ENCODE results near the gene SLC44A4.

- TF ChIP-seq, protein P1, sequence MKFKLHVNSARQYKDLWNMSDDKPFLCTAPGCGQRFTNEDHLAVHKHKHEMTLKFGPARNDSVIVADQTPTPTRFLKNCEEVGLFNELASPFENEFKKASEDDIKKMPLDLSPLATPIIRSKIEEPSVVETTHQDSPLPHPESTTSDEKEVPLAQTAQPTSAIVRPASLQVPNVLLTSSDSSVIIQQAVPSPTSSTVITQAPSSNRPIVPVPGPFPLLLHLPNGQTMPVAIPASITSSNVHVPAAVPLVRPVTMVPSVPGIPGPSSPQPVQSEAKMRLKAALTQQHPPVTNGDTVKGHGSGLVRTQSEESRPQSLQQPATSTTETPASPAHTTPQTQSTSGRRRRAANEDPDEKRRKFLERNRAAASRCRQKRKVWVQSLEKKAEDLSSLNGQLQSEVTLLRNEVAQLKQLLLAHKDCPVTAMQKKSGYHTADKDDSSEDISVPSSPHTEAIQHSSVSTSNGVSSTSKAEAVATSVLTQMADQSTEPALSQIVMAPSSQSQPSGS (IDR thresholded peaks at IDR 0.05; ENCODE audit: low read length) = no peak
- TF ChIP-seq ZNF274 (IDR thresholded peaks at IDR 0.05; ENCODE audit: borderline replicate concordance, extremely low read depth, low read length) (no peak), SP1 (IDR thresholded peaks at IDR 0.05; ENCODE audit: low read depth, low read length) (no peak), EZH2 (IDR thresholded peaks at IDR 0.05; ENCODE audit: low read depth, low read length, severe bottlenecking) (no peak), RXRA (IDR thresholded peaks at IDR 0.05; ENCODE audit: insufficient read depth, low read depth, low read length) (no peak), JUN (IDR thresholded peaks at IDR 0.05; ENCODE audit: low read depth, low read length) (no peak), KDM1A (IDR thresholded peaks at IDR 0.05; ENCODE audit: borderline replicate concordance, low read length) (no peak), YY1 (IDR thresholded peaks at IDR 0.05; ENCODE audit: low read depth, low read length) (no peak), JUND (IDR thresholded peaks at IDR 0.05; ENCODE audit: low read length) (no peak), GABPA (IDR thresholded peaks at IDR 0.05; ENCODE audit: borderline replicate concordance, insufficient read depth, low read length) (no peak), ATF3 (IDR thresholded peaks at IDR 0.05; ENCODE audit: insufficient read depth, low read depth, low read length) (no peak), POLR2AphosphoS5 (IDR thresholded peaks at IDR 0.05; ENCODE audit: low read depth, low read length) (no peak), EP300 (IDR thresholded peaks at IDR 0.05; ENCODE audit: borderline replicate concordance in 1 of 2, low read depth in 2 of 2, low read length in 2 of 2) (no peak)
- TF ChIP-seq, protein P2, sequence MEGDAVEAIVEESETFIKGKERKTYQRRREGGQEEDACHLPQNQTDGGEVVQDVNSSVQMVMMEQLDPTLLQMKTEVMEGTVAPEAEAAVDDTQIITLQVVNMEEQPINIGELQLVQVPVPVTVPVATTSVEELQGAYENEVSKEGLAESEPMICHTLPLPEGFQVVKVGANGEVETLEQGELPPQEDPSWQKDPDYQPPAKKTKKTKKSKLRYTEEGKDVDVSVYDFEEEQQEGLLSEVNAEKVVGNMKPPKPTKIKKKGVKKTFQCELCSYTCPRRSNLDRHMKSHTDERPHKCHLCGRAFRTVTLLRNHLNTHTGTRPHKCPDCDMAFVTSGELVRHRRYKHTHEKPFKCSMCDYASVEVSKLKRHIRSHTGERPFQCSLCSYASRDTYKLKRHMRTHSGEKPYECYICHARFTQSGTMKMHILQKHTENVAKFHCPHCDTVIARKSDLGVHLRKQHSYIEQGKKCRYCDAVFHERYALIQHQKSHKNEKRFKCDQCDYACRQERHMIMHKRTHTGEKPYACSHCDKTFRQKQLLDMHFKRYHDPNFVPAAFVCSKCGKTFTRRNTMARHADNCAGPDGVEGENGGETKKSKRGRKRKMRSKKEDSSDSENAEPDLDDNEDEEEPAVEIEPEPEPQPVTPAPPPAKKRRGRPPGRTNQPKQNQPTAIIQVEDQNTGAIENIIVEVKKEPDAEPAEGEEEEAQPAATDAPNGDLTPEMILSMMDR (IDR thresholded peaks at IDR 0.05; ENCODE audit: control extremely low read depth in 1 of 3, insufficient read depth in 1 of 3, low read depth in 1 of 3, low read length in 3 of 3) = no peak
Observed at GRCh38 chr6:31884528-31885035, 5.8 kb upstream of the SLC44A4 start.

Data from H1 (cell line).